H9 (cell line): ENCODE measurements around the gene MR1. TPM values are rescaled to one million over a fixed set of nuclear protein-coding genes. Genes with fewer than 3 reads are reported as not detected.

ENCODE experiments used
- DNase-seq: peaks from one replicate; pipeline ENCODE4 v3.0.0-alpha.2; 2017
- H2AFZ ChIP-seq: one replicate; pipeline ENCODE4 v1.6.1; 2013; ENCODE audit warnings: mild to moderate bottlenecking, low read length, control low read depth, moderate library complexity
- H2AK5ac ChIP-seq: 2 replicates; pipeline ENCODE4 v1.6.1; 2013; ENCODE audit warnings: low read length, control low read depth, mixed read lengths; ENCODE audit not compliant: insufficient read length
- H2BK120ac ChIP-seq: one replicate; pipeline ENCODE4 v1.6.1; 2013; ENCODE audit warnings: low read depth, mild to moderate bottlenecking, low read length, control low read depth, inconsistent platforms; ENCODE audit not compliant: poor library complexity, severe bottlenecking
- H2BK12ac ChIP-seq: 2 replicates; pipeline ENCODE4 v1.6.1; 2013; ENCODE audit warnings: low read length, control low read depth, mixed read lengths, low read depth; ENCODE audit not compliant: insufficient read length
- H2BK15ac ChIP-seq: 2 replicates; pipeline ENCODE4 v1.6.1; 2013; ENCODE audit warnings: low read depth, low read length, control low read depth
- H2BK20ac ChIP-seq: one replicate; pipeline ENCODE4 v1.6.1; 2013; ENCODE audit warnings: low read depth, mild to moderate bottlenecking, low read length, control low read depth, inconsistent platforms; ENCODE audit not compliant: poor library complexity, severe bottlenecking
- H2BK5ac ChIP-seq: 2 replicates; pipeline ENCODE4 v1.6.1; 2013; ENCODE audit warnings: low read length, control low read depth, mixed read lengths; ENCODE audit not compliant: insufficient read length
- H3K14ac ChIP-seq: 2 replicates; pipeline ENCODE4 v1.6.1; 2013; ENCODE audit warnings: low read length, control low read depth; ENCODE audit not compliant: insufficient read depth
- H3K18ac ChIP-seq: 2 replicates; pipeline ENCODE4 v1.6.1; 2013; ENCODE audit warnings: low read depth, mild to moderate bottlenecking, mixed read lengths, low read length, control low read depth; ENCODE audit not compliant: insufficient read length
- H3K23ac ChIP-seq: 2 replicates; pipeline ENCODE4 v1.6.1; 2013; ENCODE audit warnings: low read length, control low read depth, mixed read lengths, low read depth; ENCODE audit not compliant: insufficient read length
- H3K23me2 ChIP-seq: 2 replicates; pipeline ENCODE4 v1.6.1; 2013; ENCODE audit warnings: low read depth, mild to moderate bottlenecking, mixed read lengths, low read length, control low read depth; ENCODE audit not compliant: insufficient read length, poor library complexity, severe bottlenecking
- H3K27ac ChIP-seq: 2 replicates; pipeline ENCODE4 v1.5.1; 2013; ENCODE audit warnings: low read length, control low read depth, mixed read lengths, low read depth; ENCODE audit not compliant: insufficient read length
- H3K27me3 ChIP-seq: 2 replicates; pipeline ENCODE4 v1.6.1; 2013; ENCODE audit warnings: low read length, control low read depth, inconsistent platforms; ENCODE audit not compliant: insufficient read depth
- H3K4ac ChIP-seq: 2 replicates; pipeline ENCODE4 v1.6.1; 2013; ENCODE audit warnings: low read depth, mild to moderate bottlenecking, control low read depth, inconsistent platforms, low read length, moderate library complexity
- H3K4me1 ChIP-seq: 2 replicates; pipeline ENCODE4 v1.6.1; 2013; ENCODE audit warnings: low read length, control low read depth, inconsistent platforms; ENCODE audit not compliant: insufficient read depth
- H3K4me2 ChIP-seq: 2 replicates; pipeline ENCODE4 v1.6.1; 2013; ENCODE audit warnings: low read length, control low read depth, mixed read lengths; ENCODE audit not compliant: insufficient read length, insufficient read depth
- H3K56ac ChIP-seq: 2 replicates; pipeline ENCODE4 v1.6.1; 2013; ENCODE audit warnings: low read depth, mild to moderate bottlenecking, mixed read lengths, low read length, control low read depth; ENCODE audit not compliant: insufficient read length
- H3K79me1 ChIP-seq: 2 replicates; pipeline ENCODE4 v1.6.1; 2013; ENCODE audit warnings: low read depth, mild to moderate bottlenecking, moderate library complexity, low read length, control low read depth, inconsistent platforms; ENCODE audit not compliant: insufficient read depth, poor library complexity, severe bottlenecking
- H3K79me2 ChIP-seq: 2 replicates; pipeline ENCODE4 v1.6.1; 2013; ENCODE audit warnings: low read length, control low read depth, inconsistent platforms; ENCODE audit not compliant: insufficient read depth
- H3K9ac ChIP-seq: 2 replicates; pipeline ENCODE4 v1.6.1; 2013; ENCODE audit warnings: low read length, control low read depth, mixed read lengths; ENCODE audit not compliant: insufficient read length; ENCODE audit errors: extremely low read depth
- H3K9me3 ChIP-seq: one replicate; pipeline ENCODE4 v1.6.1; 2013; ENCODE audit warnings: low read depth, low read length, inconsistent platforms; ENCODE audit not compliant: control insufficient read depth
- H3T11ph ChIP-seq: one replicate; pipeline ENCODE4 v1.6.1; 2013; ENCODE audit warnings: mild to moderate bottlenecking, low read length, control low read depth, inconsistent platforms
- H4K20me1 ChIP-seq: one replicate; pipeline ENCODE4 v1.6.1; 2013; ENCODE audit not compliant: control insufficient read depth, insufficient read length, insufficient read depth
- H4K5ac ChIP-seq: 2 replicates; pipeline ENCODE4 v1.6.1; 2013; ENCODE audit warnings: low read depth, mild to moderate bottlenecking, mixed read lengths, low read length, control low read depth; ENCODE audit not compliant: insufficient read length
- H4K8ac ChIP-seq: replicated peaks from 2 replicates; pipeline ENCODE4 v1.6.1; 2013; ENCODE audit warnings: low read length, control low read depth, mixed read lengths, low read depth; ENCODE audit not compliant: insufficient read length
- H4K91ac ChIP-seq: 2 replicates; pipeline ENCODE4 v1.6.1; 2013; ENCODE audit warnings: low read depth, mild to moderate bottlenecking, moderate library complexity, mixed read lengths, low read length, control low read depth; ENCODE audit not compliant: insufficient read length
- H3K27ac Mint-ChIP-seq, 3 experiments: 2 replicates in 2 of 3; 3 replicates in 1 of 3; pipeline ENCODE4 v1.8.0; 2020 to 2021; ENCODE audit warnings: mixed read lengths in 3 of 3, mild to moderate bottlenecking in 1 of 3, moderate library complexity in 1 of 3
- H3K27me3 Mint-ChIP-seq: 2 replicates; pipeline ENCODE4 v1.8.0; 2021; ENCODE audit warnings: low read depth, mild to moderate bottlenecking, moderate library complexity, mixed read lengths
- H3K36me3 Mint-ChIP-seq, 3 experiments: 2 replicates in 2 of 3; 3 replicates in 1 of 3; pipeline ENCODE4 v1.8.0; 2020 to 2021; ENCODE audit warnings: low read depth in 3 of 3, mixed read lengths in 3 of 3; ENCODE audit not compliant: insufficient read depth in 1 of 3
- H3K4me1 Mint-ChIP-seq, 2 experiments: 2 replicates each; pipeline ENCODE4 v1.8.0; 2020; ENCODE audit warnings: mixed read lengths in 2 of 2
- H3K4me3 Mint-ChIP-seq, 2 experiments: 2 replicates in 1 of 2; 3 replicates in 1 of 2; pipeline ENCODE4 v1.8.0; 2020 to 2021; ENCODE audit warnings: mild to moderate bottlenecking in 2 of 2, mixed read lengths in 2 of 2, moderate library complexity in 1 of 2
- H3K9me3 Mint-ChIP-seq, 2 experiments: 2 replicates in 1 of 2; 3 replicates in 1 of 2; pipeline ENCODE4 v1.8.0; 2020; ENCODE audit warnings: mild to moderate bottlenecking in 2 of 2, mixed read lengths in 2 of 2, moderate library complexity in 1 of 2
- WGBS: extraction: QIAGEN DNeasy Blood & Tissue Kit; methylation state at CpG from one replicate; pipeline ENCODE4 v1.1.7; 2013; ENCODE audit warnings: missing lambda C conversion rate, low lambda C conversion rate, mixed read lengths; ENCODE audit not compliant: insufficient read length; ENCODE audit errors: extremely low coverage; 5-methylcytosine and 5-hydroxymethylcytosine counted together
- total RNA-seq: library from RNA; stranded (reverse); gene quantifications from 2 replicates; pipeline ENCODE4 v1.2.1, GENCODE V29; 2021
- TF ChIP-seq, protein P1 (sequence below): fragments of 200-600 bp; sonication (generic); conservative IDR thresholded peaks from 3 replicates; pipeline ENCODE4 v1.8.0; 2021; ENCODE audit warnings: antibody characterized with exemption, mild to moderate bottlenecking

Gene MR1
- total RNA-seq, 1 experiment from 2014 or later: 0.02 TPM

DNA sequence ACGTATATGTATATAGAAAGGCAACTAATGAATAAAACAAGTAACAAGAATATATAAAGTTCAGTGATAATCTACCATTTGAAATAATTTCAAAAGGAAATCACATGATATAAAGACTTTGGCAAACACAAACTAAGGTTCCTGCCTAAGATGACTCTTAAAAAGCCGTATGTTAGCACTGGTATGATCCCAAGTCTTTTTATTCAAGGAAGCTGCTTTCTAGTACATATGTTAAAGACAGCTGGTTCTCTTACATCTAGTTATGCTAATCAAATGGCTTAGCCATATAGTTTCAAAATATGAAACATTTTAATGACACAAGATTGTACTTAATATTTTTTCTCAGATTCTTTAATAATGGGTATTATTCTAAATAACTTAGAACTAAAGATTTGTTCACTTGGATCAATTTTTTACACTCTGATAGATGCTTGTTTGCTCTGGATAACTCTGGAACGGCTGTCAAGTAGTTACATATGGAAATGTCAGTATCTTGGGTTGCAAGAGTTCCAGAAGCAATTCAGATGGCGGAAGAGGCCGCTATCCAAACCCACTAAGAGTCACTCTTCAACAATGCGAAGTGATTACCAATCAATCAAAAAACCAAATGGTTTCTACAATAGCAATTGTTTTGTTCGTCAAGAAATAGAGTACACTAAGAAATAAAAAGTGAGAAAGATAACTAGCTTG lies 32.5 kb upstream of the MR1 start:
- no peak overlapping the region for H3K27ac Mint-ChIP-seq
- Histone ChIP-seq H2BK12ac (no peak overlapping the region), H2AFZ (no peak overlapping the region), H3K4me2 (no peak overlapping the region), H3K79me1 (no peaks in the 10 kb centered on the region), H2BK15ac (no peak overlapping the region), H3K56ac (no peak overlapping the region), H3K23ac (no peak overlapping the region), H3K14ac (no peak overlapping the region), H3K4ac (no peak overlapping the region), H3K23me2 (no peaks in the 10 kb centered on the region), H4K8ac (no peak overlapping the region), H2BK20ac (no peak overlapping the region), H3K79me2 (0 out of 2 replicates have a peak, but pooled peaks cover 3% of the 10 kb centered on the region), H4K91ac (no peak overlapping the region), H2BK5ac (no peak overlapping the region), H3K9me3 (no peaks in the 10 kb centered on the region), H4K5ac (no peak overlapping the region), H2BK120ac (no peak overlapping the region), H3K18ac (no peak overlapping the region), H3K9ac (no peak overlapping the region), H3K4me1 (no peaks in the 10 kb centered on the region), H2AK5ac (no peak overlapping the region), H3T11ph (no peak overlapping the region), H3K27ac (no peak overlapping the region), H3K27me3 (no peaks in the 10 kb centered on the region), H4K20me1 (no peaks in the 10 kb centered on the region)
- peaks cover 25 to 52% (median 51%) of the 10 kb centered on the region in 3 experiments; a peak in 6 of 7 replicates for H3K36me3 Mint-ChIP-seq
- no peaks in the 10 kb centered on the region for H3K9me3 Mint-ChIP-seq
- H3K4me1 Mint-ChIP-seq: no peaks in the 10 kb centered on the region
- TF ChIP-seq, protein P1, sequence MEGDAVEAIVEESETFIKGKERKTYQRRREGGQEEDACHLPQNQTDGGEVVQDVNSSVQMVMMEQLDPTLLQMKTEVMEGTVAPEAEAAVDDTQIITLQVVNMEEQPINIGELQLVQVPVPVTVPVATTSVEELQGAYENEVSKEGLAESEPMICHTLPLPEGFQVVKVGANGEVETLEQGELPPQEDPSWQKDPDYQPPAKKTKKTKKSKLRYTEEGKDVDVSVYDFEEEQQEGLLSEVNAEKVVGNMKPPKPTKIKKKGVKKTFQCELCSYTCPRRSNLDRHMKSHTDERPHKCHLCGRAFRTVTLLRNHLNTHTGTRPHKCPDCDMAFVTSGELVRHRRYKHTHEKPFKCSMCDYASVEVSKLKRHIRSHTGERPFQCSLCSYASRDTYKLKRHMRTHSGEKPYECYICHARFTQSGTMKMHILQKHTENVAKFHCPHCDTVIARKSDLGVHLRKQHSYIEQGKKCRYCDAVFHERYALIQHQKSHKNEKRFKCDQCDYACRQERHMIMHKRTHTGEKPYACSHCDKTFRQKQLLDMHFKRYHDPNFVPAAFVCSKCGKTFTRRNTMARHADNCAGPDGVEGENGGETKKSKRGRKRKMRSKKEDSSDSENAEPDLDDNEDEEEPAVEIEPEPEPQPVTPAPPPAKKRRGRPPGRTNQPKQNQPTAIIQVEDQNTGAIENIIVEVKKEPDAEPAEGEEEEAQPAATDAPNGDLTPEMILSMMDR: no peak
- no CpG with 5 or more reads among the region's 7 CpGs for WGBS
- H3K27me3 Mint-ChIP-seq: no peaks in the 10 kb centered on the region
- no peak for DNase-seq
- no peak overlapping the region for H3K4me3 Mint-ChIP-seq
